Activated T-helper 2 cell treated with anti-CD3 and anti-CD28 coated beads, Interferon-gamma antibody, Interleukin-2, Interleukin-4, amounts not matched to agents 10 μg/mL and 5 μg/mL and 100 μg/mL, durations not matched to agents 14 hours and 24 hours and 36 hours (primary cell): ENCODE measurements around the gene SIL1. TPM values are rescaled to one million over a fixed set of nuclear protein-coding genes. Genes with fewer than 3 reads are reported as not detected.
"Not testable (repeated sequence)": the region's sequence is repeated elsewhere in the genome, so short reads cannot be mapped to it uniquely, and the experiment has no call there.

Experiments
- DNase-seq: peaks from one replicate; pipeline ENCODE4 v3.0.0; 2021; ENCODE audit warnings: low spot score
- H3K27ac Mint-ChIP-seq: one replicate; pipeline ENCODE4 v1.8.0; 2021; ENCODE audit warnings: mixed read lengths
- H3K27me3 Mint-ChIP-seq: one replicate; pipeline ENCODE4 v1.8.0; 2021; ENCODE audit warnings: low read depth, mixed read lengths
- H3K36me3 Mint-ChIP-seq: one replicate; pipeline ENCODE4 v1.8.0; 2021; ENCODE audit warnings: low read depth, mixed read lengths
- H3K4me1 Mint-ChIP-seq: one replicate; pipeline ENCODE4 v1.8.0; 2021; ENCODE audit warnings: low read depth, mixed read lengths
- H3K4me3 Mint-ChIP-seq: one replicate; pipeline ENCODE4 v1.8.0; 2021; ENCODE audit warnings: low read depth, mild to moderate bottlenecking, moderate library complexity, mixed read lengths
- H3K9me3 Mint-ChIP-seq: one replicate; pipeline ENCODE4 v1.8.0; 2021; ENCODE audit warnings: mixed read lengths
- intact Hi-C: fragments of 100-400 bp; cut with micrococcal nuclease; formaldehyde crosslinking; loops from one replicate; pipeline ENCODE4 v1.15.1; 2023
- total RNA-seq: library from RNA; stranded (reverse); gene quantifications from 2 replicates; pipeline ENCODE4 v1.2.3, GENCODE V29; 2022

The SIL1 gene
- total RNA-seq, 1 donor from 2014 or later, result 31.1 TPM

DNA sequence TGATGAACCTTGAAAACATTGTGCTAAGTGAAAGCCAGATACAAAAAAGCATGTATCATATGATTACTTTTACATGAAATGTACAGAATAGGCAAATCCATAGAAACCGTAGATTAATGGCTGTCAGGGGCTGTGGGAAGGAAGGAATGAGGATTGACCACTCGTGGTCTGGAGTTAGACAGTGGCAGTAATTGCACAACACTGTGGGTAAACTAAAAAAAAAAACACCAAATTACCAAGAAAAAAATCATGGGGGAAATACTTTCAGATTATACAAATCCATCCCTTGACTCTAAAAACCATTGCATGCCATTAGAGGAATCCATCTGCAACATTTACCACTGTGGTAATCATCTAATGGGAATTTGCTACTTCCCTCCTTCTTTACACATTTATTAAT lies 140.0 kb downstream of the SIL1 start:
- Mint-ChIP-seq H3K36me3 (no peaks in the 10 kb centered on the region), H3K4me3 (no peak overlapping the region), H3K9me3 (no peaks in the 10 kb centered on the region), H3K27me3 (no peaks in the 10 kb centered on the region), H3K27ac (no peak overlapping the region), H3K4me1 (no peaks in the 10 kb centered on the region)
- intact Hi-C loops, result no loop called here
- no peak for DNase-seq

DNA sequence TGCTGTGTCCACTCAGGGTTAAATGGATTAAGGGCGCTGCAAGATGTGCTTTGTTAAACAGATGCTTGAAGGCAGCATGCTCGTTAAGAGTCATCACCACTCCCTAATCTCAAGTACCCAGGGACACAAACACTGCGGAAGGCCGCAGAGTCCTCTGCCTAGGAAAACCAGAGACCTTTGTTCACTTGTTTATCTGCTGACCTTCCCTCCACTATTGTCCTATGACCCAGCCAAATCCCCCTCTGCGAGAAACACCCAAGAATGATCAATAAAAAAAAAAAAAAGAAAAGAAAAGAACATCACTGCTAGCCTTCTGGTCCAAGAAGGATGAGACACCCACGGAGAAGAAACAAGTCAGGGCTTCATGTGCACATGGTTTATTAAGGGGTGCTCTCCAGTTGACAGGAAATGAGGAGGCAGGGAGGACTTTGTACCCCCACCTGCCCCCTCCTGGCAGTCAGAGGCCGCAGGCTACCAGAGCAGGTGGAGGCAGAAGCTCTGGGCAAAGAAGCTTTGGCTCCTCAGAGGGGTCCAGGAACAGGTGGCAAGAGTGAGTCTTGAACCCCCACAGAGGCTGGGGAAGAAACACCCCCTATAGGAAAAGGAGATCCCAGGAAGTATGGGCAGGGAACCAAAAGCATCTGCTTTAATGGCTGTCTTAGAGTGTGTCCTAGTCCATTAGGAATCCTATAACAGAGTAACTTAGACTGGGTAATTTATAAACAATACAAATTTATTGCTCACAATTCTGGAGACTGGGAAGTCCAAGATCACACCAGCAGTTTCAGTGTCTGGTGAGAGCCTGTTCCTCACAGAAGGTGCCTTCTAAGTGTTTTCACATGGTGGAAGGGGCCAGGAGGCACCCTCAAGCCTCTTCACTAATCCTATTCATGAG lies 140.9 kb downstream of the SIL1 start:
- H3K4me1 Mint-ChIP-seq, intact Hi-C loops, H3K4me3 Mint-ChIP-seq, H3K9me3 Mint-ChIP-seq, H3K27ac Mint-ChIP-seq, H3K27me3 Mint-ChIP-seq, H3K36me3 Mint-ChIP-seq, DNase-seq: not testable (repeated sequence)

DNA sequence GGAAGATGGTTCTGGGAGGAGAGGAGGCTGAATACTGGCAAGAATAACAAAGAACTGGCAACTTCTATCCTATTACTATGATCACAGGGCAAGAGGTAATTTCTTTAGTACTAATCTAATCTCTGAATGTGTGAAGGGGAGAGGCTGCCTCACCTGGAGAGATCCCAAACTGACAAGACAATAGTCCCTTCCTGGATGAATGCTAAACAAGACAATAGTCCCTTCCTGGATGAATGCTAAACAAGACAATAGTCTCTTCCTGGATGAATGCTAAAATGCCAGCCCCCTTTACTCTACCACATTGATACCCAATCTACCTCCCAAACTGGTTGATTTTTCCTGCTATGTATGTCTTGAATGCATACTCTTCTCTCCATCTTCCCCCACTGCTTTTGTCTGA lies 145.2 kb downstream of the SIL1 start:
- Mint-ChIP-seq H3K36me3 (no peaks in the 10 kb centered on the region), H3K27ac (no peak overlapping the region), H3K4me3 (no peak overlapping the region), H3K9me3 (no peaks in the 10 kb centered on the region), H3K4me1 (no peaks in the 10 kb centered on the region), H3K27me3 (no peaks in the 10 kb centered on the region)
- DNase-seq, result no peak
- intact Hi-C loops, result no loop called here

DNA sequence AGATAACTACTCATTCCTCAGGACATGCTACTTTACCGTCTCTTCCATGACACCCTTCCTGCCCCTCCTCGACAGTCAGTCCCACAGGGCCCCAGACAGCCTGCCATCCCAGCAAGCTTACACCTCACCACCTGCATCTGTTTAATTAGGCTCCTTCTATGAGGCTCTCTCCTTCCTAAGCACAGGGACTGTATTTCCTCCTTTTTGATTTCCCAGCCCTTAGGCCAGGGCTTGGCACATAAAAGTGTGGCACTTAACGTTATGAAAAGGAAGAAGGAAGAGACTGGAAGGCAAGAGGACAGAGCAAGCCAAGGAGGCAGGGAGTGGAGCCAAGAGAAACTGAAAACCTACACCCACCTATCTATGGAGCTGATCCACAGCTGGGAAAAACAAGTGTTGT lies 146.8 kb downstream of the SIL1 start:
- H3K4me3 Mint-ChIP-seq, result no peak overlapping the region
- no peaks in the 10 kb centered on the region for H3K4me1 Mint-ChIP-seq
- no peaks in the 10 kb centered on the region for H3K9me3 Mint-ChIP-seq
- DNase-seq, result no peak
- no peak overlapping the region for H3K27ac Mint-ChIP-seq
- H3K27me3 Mint-ChIP-seq, result no peaks in the 10 kb centered on the region
- H3K36me3 Mint-ChIP-seq, result no peaks in the 10 kb centered on the region
- intact Hi-C loops, result no loop called here

DNA sequence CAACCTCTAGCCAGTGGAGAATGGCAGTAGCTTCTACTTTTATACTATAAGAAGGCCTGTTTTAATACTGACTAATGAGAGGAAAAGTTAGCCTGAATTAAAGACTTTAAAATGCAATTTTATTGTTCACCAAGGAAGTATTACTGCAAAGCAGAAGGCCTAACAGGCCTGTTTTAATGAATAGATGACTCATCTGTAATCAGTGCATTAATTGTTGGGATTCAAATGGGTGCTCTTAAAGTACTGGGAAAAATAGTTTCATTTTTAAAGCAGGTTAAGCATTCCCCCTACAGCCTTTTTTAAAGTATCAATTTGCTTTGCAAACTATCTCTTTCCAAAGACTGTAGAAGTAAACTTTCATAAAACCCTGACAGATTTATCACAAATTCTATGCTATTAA lies 147.7 kb downstream of the SIL1 start:
- Mint-ChIP-seq H3K4me1 (no peaks in the 10 kb centered on the region), H3K36me3 (no peaks in the 10 kb centered on the region), H3K9me3 (no peaks in the 10 kb centered on the region), H3K27ac (no peak overlapping the region), H3K27me3 (no peaks in the 10 kb centered on the region), H3K4me3 (no peak overlapping the region)
- intact Hi-C loops, result no loop called here
- DNase-seq, result no peak

DNA sequence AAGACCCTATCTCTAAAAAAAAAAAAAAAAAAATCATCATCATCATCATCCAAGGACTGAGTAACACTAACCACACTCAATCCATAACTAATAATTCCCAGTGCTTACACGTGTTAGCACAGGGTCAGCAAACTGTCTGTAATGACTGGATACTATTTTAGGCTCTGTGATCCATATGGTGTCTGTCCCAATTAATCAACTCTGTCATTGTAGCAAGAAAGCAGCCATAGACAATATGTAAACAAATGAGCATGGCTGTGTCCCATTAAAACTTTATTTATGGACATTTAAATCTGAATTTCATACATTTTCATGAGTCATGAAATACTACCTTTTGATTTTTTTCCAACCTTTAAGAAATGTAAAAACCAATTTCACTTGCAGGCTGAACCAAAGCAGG lies 148.4 kb downstream of the SIL1 start:
- DNase-seq, result no peak
- Mint-ChIP-seq H3K27ac (no peak overlapping the region), H3K9me3 (no peaks in the 10 kb centered on the region), H3K4me1 (no peaks in the 10 kb centered on the region), H3K36me3 (no peaks in the 10 kb centered on the region), H3K27me3 (no peaks in the 10 kb centered on the region), H3K4me3 (no peak overlapping the region)
- intact Hi-C loops, result no loop called here

DNA sequence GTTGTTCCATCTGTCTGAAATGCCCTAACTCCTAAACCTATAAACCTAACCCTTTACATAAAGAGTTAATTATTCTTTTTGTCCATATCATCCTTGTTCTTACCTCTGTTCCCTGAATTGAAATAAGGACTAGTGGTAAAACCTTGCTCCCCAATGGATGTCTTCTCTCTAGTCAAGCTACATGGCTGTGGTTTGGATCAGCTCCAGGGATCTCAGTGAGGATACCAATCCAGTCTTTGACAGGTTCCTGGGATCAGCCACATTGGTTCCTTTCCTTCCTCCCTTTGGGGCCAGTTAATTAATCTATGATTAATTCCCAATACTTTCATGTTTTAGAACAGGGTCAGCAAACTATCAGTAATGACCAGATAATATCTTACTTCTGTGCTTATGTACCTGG lies 151.6 kb downstream of the SIL1 start:
- H3K27ac Mint-ChIP-seq, result no peak overlapping the region
- intact Hi-C loops, result no loop called here
- no peaks in the 10 kb centered on the region for H3K9me3 Mint-ChIP-seq
- no peaks in the 10 kb centered on the region for H3K36me3 Mint-ChIP-seq
- no peaks in the 10 kb centered on the region for H3K4me1 Mint-ChIP-seq
- H3K4me3 Mint-ChIP-seq, result no peak overlapping the region
- no peaks in the 10 kb centered on the region for H3K27me3 Mint-ChIP-seq
- no peak for DNase-seq

DNA sequence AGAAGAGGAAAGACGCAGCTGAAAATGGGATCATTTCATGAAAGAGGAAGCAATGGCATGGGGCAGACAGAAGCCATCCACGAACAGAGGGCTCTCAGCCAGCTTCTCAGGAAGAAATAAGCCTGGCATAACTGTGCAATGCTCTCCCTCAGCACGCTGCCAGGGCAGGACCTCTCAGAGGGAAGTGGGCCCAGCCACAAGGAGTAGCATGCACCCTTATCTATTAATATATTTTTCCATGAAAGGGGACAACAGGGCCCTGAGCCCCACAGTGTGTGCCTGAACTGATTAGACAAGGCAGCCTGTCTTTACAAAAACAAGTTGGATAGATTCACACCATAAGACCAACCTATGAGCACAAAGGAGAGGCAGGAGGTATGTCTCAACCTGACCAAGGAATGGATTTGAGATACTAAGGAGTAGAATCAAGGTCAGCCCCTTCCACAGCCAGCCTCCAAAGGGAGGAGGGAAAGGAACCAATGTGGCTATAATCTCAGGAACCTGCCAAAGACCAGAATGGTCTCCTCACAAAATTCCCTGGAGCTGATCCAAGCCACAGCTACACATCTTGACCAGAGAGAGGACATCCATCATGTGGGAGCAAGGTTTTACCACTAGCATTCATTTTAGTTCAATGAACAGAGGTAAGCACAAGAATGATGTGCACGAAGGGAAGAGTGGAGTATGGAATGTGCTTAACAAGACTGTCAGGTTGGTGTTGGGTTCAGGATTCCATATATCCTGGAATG lies 154.8 kb downstream of the SIL1 start:
- no peaks in the 10 kb centered on the region for H3K36me3 Mint-ChIP-seq
- DNase-seq, result no peak
- no peak overlapping the region for H3K4me3 Mint-ChIP-seq
- intact Hi-C loops, result no loop called here
- H3K27ac Mint-ChIP-seq, result no peak overlapping the region
- no peaks in the 10 kb centered on the region for H3K27me3 Mint-ChIP-seq
- H3K4me1 Mint-ChIP-seq, result no peaks in the 10 kb centered on the region
- H3K9me3 Mint-ChIP-seq, result no peaks in the 10 kb centered on the region

DNA sequence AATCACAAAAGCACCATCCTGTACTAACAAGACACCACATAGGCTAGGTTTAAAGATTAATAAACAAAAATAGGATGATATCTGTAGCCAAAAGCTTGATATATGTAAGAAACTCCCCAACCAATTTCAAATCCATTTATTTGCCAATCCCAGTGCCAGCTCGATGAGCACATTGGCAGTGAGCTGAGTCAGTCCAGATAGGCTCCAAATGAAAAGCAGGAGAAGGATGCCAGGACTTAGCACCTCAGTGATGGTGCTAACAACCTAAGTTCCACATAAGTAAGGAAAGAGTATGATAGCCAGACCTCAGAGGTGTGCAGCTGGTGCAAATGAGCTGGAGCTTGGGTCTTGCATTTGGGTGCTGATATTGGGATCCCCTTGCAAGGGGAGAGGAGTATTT lies 158.1 kb downstream of the SIL1 start:
- DNase-seq, result no peak

DNA sequence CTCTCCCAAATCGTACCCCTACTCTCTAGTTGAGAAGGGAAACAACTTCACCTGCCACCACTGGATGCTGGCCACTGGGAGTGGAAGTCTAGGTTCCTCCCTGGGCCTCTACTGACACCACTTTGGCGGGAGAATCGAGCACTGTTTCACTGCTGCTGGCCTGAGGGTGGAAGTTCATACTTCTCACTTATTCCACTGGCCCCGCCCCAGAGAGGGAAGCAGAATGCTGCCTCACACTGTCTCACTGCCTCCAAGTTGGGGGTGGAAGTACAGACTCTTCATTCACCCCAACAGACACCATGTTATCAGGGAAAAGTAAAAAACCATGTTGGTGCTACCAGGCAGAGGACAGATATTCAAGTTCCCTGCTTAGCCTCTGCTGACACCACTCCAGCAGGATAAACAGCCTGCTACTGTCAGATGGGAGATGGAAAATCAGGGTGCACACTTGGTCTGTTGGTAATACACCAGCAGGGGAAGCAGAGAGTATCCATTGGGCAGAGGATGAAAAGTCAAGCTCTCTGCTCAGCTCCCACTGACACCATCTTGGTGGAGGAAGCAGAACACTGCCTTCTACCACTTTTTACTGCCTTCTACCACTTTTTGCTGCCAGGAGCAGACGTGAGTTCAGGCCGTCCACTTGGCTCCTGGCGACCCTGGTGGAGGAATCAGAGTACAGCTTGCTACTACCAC lies 159.4 kb downstream of the SIL1 start:
- no peaks in the 10 kb centered on the region for H3K27me3 Mint-ChIP-seq

More for the DNA sequence above, 158.1 kb downstream of the SIL1 start:
- intact Hi-C loops, result no loop called here
- H3K27ac Mint-ChIP-seq, result no peak overlapping the region
- no peaks in the 10 kb centered on the region for H3K4me1 Mint-ChIP-seq
- H3K4me3 Mint-ChIP-seq, result no peak overlapping the region
- H3K36me3 Mint-ChIP-seq, result peaks cover 14% of the 10 kb centered on the region
- H3K27me3 Mint-ChIP-seq, result no peaks in the 10 kb centered on the region
- peaks cover 13% of the 10 kb centered on the region for H3K9me3 Mint-ChIP-seq

DNA sequence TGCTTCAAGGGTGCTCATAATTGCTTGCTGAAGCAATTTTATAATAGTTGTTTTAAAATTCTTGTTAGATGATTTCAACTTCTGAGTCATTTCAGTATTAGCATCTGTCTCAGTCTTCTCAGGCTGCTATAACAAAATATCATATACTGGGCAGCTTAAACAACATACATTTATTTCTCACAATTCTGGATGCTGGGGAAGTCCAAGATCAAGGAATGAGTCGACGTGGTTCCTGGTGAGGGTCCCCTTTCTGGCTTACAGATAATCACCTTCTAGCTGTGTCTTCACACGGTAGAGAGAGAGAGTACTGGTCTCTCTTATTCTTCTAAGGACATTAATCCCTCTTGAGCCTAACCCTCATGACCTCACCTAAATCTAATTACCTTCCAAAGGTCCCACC lies 160.4 kb downstream of the SIL1 start:
- no peak overlapping the region for H3K27ac Mint-ChIP-seq
- H3K4me3 Mint-ChIP-seq, result no peak overlapping the region
- no peaks in the 10 kb centered on the region for H3K4me1 Mint-ChIP-seq
- peaks cover 14% of the 10 kb centered on the region for H3K36me3 Mint-ChIP-seq
- H3K27me3 Mint-ChIP-seq, result peaks cover 4% of the 10 kb centered on the region
- intact Hi-C loops, result no loop called here
- DNase-seq, result no peak
- H3K9me3 Mint-ChIP-seq, result peaks cover 19% of the 10 kb centered on the region

More for the DNA sequence above, 159.4 kb downstream of the SIL1 start:
- Mint-ChIP-seq H3K9me3 (peaks cover 13% of the 10 kb centered on the region), H3K4me3 (no peak overlapping the region), H3K27ac (no peak overlapping the region), H3K4me1 (no peaks in the 10 kb centered on the region), H3K36me3 (peaks cover 14% of the 10 kb centered on the region)
- intact Hi-C loops, result no loop called here
- DNase-seq, result no peak

DNA sequence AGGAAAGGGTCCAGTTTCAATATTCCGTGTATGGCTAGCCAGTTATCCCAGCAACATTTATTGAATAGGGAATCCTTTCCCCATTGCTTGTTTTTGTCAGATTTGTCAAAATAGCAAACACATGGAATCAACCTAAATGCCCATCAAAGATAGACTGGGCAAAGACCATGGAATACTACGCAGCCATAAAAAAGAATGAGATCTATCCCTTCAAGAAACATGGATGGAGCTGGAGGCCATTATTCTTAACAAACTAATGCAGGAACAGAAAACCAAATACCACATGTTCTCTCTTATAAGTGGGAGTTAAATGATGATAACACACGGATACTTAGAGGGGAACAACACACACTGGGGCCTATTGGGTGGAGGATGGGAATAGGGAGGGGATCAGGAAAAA lies 161.8 kb downstream of the SIL1 start:
- intact Hi-C loops, DNase-seq, H3K27me3 Mint-ChIP-seq, H3K27ac Mint-ChIP-seq, H3K4me1 Mint-ChIP-seq, H3K4me3 Mint-ChIP-seq: not testable (repeated sequence)
- Mint-ChIP-seq H3K9me3 (peaks cover 19% of the 10 kb centered on the region), H3K36me3 (peaks cover 14% of the 10 kb centered on the region)

DNA sequence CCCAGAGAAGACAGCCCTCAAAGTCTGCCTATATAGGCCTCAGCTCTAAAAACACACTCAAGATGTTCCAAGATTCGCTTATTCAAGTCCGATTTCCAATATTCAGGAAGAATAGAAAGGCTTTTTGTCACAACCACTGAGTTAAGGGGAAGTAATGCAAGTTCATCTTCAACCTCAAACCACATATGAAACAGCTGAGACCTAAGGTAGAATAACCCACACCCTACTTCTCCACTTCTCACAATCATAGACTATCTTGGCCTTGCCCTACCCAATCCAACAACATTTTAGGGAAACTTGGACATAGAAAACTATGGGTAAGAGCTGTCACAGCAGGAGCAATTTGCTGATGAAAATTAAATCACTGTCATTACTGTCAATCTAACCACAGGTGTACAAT lies 171.0 kb downstream of the SIL1 start:
- Mint-ChIP-seq H3K9me3 (no peaks in the 10 kb centered on the region), H3K36me3 (peaks cover 3% of the 10 kb centered on the region), H3K4me3 (no peak overlapping the region), H3K27ac (no peak overlapping the region), H3K27me3 (no peaks in the 10 kb centered on the region), H3K4me1 (peaks cover 8% of the 10 kb centered on the region)
- no peak for DNase-seq
- intact Hi-C loops, result no loop called here
